ENCODE data around the gene SLC38A4.

DNA sequence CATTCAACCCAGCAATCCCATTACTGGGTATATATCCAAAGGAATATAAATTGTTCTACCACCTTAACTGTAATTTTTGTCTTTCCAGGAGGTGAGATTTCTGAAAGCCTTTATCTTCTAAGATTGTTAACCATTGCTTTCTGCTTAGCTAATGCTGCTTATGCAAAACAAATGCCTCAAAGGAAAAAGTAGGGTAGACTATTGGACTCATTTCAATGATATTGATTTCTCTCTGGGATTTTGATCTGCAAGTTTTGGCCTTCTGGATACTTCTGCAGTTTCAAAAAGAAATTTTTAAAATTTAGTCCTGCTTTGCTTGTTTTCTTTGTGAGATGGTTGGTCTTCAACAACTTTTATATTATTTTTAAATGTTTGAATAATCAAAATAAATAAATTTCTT, 108.6 kb downstream of the SLC38A4 start:
- no peak for TF ChIP-seq TAF1 (IDR thresholded peaks at IDR 0.05; ENCODE audit: low read depth)
- no peak for TF ChIP-seq CREB1 (IDR thresholded peaks at IDR 0.05; ENCODE audit: low read depth)
- no peak for TF ChIP-seq TEAD4 (IDR thresholded peaks at IDR 0.05)
- TF ChIP-seq CEBPB (IDR thresholded peaks at IDR 0.05): no peak

Data from Ishikawa (cell line).